GM19035 (cell line): ENCODE data around the gene CD151.

ENCODE experiments used
- ATAC-seq: cut with Tn5 transposase; IDR thresholded peaks from one replicate; pipeline ENCODE4 v1.9.1; 2021; ENCODE audit not compliant: unreplicated experiment

The CD151 gene

GRCh38 chr11:855330-855674, 22.6 kb downstream of the CD151 start:
- ATAC-seq: no peak

GRCh38 chr11:855796-856195, 23.0 kb downstream of the CD151 start:
- ATAC-seq: no peak

- ATAC-seq: no peak
Measured at GRCh38 chr11:856397-856796, 23.6 kb downstream of the CD151 start.

- no peak for ATAC-seq
Measured at GRCh38 chr11:858053-858761, 25.5 kb downstream of the CD151 start.

- no peak for ATAC-seq
Measured at GRCh38 chr11:858762-859339, 26.1 kb downstream of the CD151 start.

- no peak for ATAC-seq
Measured at GRCh38 chr11:859394-860131, 26.8 kb downstream of the CD151 start.

- ATAC-seq: no peak
Measured at GRCh38 chr11:860234-861104, 27.7 kb downstream of the CD151 start.

- ATAC-seq: no peak
Measured at GRCh38 chr11:861105-861479, 28.3 kb downstream of the CD151 start.

GRCh38 chr11:862081-862661, 29.4 kb downstream of the CD151 start:
- ATAC-seq: no peak

GRCh38 chr11:862696-863022, 29.9 kb downstream of the CD151 start:
- no peak for ATAC-seq

GRCh38 chr11:863023-863909, 30.5 kb downstream of the CD151 start:
- no peak for ATAC-seq

GRCh38 chr11:863910-864827, 31.4 kb downstream of the CD151 start:
- no peak for ATAC-seq

- ATAC-seq: no peak
Measured at GRCh38 chr11:864898-865297, 32.1 kb downstream of the CD151 start.

- ATAC-seq: no peak
Measured at GRCh38 chr11:865462-866430, 33.0 kb downstream of the CD151 start.

- no peak for ATAC-seq
Measured at GRCh38 chr11:866481-866880, 33.7 kb downstream of the CD151 start.

- no peak for ATAC-seq
Measured at GRCh38 chr11:867856-868358, 35.2 kb downstream of the CD151 start.

GRCh38 chr11:868394-868793, 35.6 kb downstream of the CD151 start:
- no peak for ATAC-seq

GRCh38 chr11:868802-869201, 36.0 kb downstream of the CD151 start:
- ATAC-seq: no peak
